GM20000 (cell line): Measurements from ENCODE around the gene MBL2.

ENCODE experiments used
- DNase-seq: peaks from one replicate; pipeline ENCODE4 v3.0.0; 2012; ENCODE audit warnings: low spot score
- CTCF ChIP-seq: IDR thresholded peaks from 2 replicates; pipeline ENCODE4 v1.5.1; 2012; ENCODE audit warnings: mild to moderate bottlenecking, control low read depth; ENCODE audit errors: extremely low read depth, missing control alignments

The MBL2 gene

GRCh38 chr10:52774182-52774581 lies 1.6 kb upstream of the MBL2 start:
- TF ChIP-seq CTCF, result no peak
- no peak for DNase-seq

- TF ChIP-seq CTCF, result no peak
- DNase-seq, result no peak
Observed at GRCh38 chr10:52771534-52772445, 794 bp downstream of the MBL2 start.

- no peak for DNase-seq
Observed at GRCh38 chr10:52770904-52771303, 1.7 kb downstream of the MBL2 start.

GRCh38 chr10:52769966-52770365 lies 2.6 kb downstream of the MBL2 start:
- no peak for TF ChIP-seq CTCF
- no peak for DNase-seq

More at GRCh38 chr10:52770904-52771303, 1.7 kb downstream of the MBL2 start:
- TF ChIP-seq CTCF, result no peak

- TF ChIP-seq CTCF, result no peak
- DNase-seq, result no peak
Observed at GRCh38 chr10:52768001-52768532, 4.5 kb downstream of the MBL2 start.

- DNase-seq, result no peak
- no peak for TF ChIP-seq CTCF
Observed at GRCh38 chr10:52762088-52762487, 10.5 kb downstream of the MBL2 start.

- TF ChIP-seq CTCF, result no peak
- DNase-seq, result no peak
Observed at GRCh38 chr10:52759154-52759553, 13.4 kb downstream of the MBL2 start.
